Renal cortex interstitium (tissue), 11 donors: ENCODE measurements around the gene AGAP1. TPM values are rescaled to one million over a fixed set of nuclear protein-coding genes. Genes with fewer than 3 reads are reported as not detected.

ENCODE experiments used
- DNase-seq, 11 donors: peaks; one replicate each; pipeline ENCODE4 v3.0.0-alpha.2; 2013; ENCODE audit warnings: low read depth in 9 of 11, low spot score in 4 of 11; ENCODE audit errors: extremely low read depth in 1 of 11
- polyA plus RNA-seq, 3 donors: library from polyadenylated mRNA; unstranded; fragments of 120-200 nt; gene quantifications; one replicate each; pipeline ENCODE4 v1.2.1, GENCODE V29; 2013; ENCODE audit not compliant: insufficient read length in 3 of 3

AGAP1 gene
- polyA plus RNA-seq, 3 donors, result 19.1 to 22.8 (median 22.0) TPM

DNA sequence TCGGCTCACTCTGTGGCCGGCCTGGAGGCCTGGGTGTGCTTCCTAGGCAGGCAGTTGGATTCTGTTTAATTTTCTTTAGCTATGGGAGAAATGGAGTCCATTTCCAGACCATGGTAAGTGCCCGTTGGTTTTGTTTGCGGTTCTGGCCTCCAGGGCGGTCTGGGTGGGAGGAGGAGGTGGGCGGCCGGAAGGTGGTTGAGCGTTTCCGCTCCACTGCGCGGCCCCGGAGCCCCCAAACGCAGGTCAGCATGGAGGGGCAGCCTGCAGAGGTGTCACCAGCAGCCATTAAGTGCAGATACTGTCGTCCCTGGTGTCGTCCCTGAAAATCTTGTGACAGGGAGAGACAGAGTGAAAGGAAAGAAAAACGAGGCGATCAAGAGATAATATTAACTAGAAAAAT, 370.5 kb downstream of the AGAP1 start:
- DNase-seq, result no peak

DNA sequence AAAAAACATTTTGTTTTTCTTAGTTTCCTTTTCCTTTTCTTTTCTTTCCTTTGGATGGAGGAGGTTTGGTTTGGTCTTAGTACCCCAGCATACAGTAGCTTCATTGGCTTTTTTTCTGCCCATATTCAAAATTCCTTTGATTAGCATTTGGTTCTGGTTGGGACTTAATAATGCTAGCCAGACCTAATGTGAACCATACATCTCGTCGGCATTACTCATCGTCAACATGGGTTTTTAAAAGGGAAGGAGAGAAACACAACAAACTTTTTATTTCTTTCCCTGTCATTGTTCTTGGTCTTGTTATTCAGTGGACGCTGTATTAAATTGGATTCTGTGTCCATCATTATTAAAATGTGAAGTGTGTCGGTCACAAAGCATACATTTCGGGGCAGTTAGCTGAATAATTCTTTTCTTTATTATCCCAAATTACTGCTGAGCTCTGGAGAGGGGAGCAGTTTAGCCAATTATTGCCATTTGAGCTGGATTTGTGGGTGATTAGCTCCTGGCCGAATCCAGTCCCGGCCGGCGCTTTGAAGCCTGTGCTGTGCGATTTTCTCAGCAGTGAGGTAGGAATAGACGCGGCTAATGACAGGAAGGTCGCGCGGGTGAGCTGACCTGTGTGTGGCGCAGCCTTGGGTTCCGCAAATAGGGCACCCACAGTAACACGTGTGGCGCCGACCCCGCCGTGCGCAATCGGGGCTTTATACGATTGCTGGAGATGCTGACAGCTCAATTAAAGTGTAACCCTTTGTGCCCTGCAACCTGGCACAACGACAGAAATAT, 371.1 kb downstream of the AGAP1 start:
- DNase-seq, result no peak

DNA sequence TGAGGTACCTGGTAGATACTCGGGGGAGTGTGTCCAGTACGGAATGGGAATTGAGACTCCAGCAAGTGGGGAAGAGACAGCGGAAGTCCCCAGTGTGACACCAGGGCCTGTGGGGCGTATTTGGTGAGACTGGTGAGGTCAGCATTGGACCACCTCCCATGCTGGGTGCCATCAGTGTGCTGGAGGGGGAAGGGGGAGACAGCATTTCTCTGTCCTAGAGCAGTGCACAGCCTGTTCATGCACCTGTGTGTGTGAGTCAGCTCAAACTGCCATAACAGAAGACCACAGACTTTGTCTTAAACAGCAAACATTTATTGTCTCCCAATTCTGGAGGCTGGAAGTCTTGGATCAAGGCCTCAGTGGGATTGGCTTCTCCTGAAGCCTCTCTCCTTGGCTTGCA, 372.5 kb downstream of the AGAP1 start:
- DNase-seq, result no peak

DNA sequence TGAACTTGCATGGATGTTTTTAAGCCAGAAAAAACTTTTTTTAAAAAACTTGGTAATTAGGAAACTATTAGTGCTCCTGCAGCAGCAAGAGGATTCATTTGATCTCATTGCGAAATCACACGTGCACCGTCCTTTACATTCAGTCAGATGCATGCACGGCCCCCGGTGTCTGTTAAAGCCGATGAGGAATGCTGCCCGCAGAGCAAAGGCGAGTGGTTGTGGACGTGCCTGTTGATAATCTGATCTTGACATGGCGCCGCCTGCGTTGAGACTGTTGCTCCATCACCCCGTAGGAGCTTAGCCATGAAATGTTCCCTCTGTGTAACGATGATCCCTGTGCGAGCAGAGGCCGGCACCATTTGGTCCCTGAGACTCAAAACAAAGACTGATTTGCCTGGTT, 374.4 kb downstream of the AGAP1 start:
- no peak for DNase-seq

DNA sequence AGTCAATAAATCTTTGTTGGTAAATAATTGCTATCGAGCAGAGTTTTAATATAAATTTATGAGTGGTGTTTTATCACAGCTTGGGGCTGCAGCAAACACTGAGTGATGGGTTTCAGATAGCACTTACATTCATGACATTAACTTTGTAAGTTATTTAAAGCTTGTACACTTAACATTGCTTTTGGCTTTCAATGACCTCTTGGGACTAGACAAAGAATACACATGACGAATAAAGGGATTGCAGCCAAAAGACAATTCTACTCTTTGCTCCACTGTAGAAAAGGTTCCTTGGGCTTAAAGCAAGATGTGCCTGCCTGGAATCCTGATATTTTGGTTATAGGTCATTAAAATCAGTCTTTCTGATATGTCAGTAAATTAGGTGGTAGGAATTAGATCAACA, 374.8 kb downstream of the AGAP1 start:
- DNase-seq, result no peak

DNA sequence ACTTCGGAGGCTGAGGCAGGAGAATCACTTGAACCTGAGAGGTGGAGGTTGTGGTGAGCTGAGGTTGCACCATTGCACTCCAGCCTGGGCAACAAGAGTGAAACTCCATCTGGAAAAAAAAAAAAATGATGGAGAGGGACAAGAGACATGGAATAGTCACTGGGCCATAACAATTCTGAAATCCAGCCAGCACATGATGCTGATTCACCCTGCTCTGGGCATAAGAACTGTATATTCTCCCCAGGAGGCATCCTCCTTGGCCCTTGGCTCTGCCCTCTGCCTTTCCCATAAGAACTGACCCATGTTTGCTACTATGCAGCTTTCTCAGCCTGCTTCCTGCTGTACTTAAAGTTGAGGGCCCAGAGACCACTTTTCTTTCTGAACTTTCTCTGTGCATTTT, 376.7 kb downstream of the AGAP1 start:
- no peak for DNase-seq

DNA sequence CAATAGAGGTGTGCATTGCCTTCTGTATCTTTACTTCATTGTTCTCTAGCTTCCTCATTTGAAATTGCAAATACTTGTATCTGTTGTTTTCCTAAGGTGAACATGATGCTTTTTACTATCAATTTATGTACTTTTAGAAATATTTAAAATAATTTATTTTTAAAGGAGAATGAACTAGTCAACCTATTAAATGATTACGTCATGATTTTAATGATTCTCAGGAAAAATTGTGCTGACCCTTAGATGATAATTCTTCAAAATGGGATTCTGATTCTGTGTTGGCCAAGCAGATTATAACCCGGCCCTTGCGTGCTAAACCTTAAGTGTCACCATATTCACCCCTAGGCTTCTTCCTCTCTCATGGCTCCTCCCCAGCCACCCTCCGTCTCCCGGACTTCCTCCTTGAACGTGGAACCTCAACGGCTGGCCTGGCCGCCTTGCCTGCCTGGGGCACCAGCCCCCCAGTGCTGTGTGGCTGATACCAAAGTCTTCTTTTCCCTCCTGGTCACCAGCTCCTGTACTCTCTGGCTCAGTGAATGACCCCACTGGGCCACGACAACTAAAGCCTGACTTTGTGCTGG, 382.3 kb downstream of the AGAP1 start:
- DNase-seq, result no peak

DNA sequence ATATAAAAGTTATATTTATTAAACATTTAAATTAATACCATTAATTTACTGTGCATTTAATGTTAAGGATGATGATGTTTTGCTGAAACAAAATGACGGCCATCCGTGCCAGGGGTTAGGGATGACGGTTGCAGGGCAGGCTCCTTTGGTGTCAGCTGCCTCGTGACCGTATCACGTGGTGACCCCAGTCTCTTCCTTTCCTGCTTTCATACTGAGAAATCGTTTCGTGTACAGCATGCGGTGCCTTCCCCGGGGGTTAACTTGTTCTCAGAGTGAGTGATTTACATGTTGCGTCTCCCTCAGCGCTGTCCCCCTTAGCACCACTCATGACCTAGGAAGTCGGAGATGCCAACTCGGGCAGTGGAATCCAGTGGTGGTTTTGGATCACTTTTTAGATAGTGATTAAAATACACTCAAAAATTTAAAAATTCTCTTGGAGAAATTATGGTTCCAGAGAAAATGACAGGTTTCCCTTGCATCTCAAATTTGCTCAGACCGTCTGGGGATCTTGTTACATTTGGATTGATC, 383.5 kb downstream of the AGAP1 start:
- DNase-seq, result no peak

DNA sequence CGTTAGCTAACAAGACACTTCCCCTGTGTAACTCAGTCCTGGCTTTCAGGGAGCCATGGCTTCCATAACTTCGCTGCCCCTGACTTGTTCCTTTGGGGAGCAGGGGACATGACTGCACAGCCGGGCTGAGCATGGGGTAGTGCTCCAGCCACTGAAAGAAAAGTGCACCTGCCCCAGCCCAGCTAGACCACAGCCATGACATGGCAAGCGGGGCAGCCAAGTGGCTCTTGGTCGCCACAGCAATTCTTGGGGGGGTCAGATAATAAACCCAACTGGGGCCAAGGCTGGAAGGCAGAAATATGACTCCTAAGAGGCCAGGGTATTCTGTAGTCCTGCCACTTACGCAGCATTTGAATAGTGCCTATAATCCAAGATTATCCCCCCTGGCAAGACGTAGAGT, 385.3 kb downstream of the AGAP1 start:
- no peak for DNase-seq

DNA sequence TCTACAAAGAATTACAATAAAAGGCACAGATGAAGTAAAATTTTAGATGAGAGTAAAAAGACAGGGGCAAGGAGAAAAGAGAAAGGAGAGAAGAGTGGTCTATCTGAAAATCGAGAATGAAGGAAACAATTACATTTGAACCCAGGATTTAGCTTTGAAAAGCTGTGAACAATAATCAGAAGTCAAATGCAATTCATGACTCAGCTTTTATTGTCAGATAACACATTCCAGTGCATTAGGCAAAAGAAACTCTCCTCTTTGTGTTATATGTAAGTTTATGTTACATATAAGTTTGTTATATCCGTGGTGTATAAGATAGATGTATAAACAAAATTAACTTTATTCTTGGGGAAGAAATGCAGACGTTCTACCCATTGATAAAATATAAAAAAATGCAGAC, 389.8 kb downstream of the AGAP1 start:
- DNase-seq, result no peak

DNA sequence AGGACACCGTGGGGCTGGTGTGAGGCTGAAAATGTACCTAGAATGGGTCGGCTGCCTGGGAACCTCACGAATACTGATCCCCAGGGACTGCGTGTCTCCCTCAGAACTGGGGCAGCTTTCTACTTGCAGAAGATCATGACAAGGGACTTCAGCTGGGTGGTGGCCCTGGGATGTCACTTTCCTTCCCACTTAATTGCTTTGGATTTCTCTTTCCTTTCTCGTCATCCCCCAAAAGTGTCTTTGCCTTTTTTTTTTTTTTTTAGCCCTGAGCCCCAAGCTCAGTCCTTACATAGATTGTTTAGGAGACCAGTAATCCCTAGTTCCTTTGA, 395.4 kb downstream of the AGAP1 start:
- DNase-seq, result no peak

DNA sequence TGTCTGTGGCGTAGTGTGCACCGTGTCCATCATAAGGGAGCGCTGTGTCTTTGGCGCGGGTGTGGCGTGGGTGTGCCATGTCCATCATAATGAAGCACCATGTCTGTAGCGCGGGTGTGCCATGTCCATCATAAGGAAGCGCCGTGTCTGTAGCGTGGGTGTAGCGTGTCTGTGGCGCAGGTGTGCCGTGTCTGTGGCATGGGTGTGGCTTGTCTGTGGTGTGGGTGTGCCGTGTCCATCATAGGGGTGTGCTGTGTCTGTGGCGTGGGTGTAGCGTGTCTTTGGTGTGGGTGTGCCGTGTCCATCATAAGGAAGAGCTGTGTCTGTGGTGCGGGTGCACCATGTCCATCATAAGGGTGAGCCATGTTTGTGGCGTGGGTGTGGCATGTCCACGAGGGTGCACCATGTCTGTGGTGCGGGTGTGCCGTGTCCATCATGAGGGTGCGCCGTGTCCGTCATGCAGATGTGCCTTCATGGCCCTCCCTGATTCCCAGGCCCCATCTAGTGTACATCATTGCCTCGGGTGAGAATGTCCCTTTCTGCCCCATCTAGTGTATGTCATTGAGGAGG, 399.4 kb downstream of the AGAP1 start:
- DNase-seq, result no peak

DNA sequence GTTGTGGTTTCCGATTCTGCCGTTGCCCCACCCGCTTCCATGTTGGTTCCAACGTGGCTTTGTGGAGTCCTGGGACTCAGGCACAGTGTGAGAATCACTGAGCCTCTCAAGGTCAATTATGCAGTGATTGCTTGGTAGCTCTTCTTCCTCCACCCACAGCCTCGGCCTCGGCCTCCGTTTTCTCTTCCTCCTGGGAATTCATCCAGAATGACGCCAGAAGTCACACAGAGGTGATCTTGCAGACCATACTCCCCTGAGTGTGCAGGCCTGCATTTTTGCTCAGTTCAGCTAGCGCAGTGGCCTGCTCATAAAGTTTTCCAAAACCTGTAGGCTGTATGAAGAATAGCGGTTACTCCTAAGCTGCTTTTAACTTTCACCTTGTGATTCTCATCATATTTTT, 401.0 kb downstream of the AGAP1 start:
- DNase-seq, result no peak

DNA sequence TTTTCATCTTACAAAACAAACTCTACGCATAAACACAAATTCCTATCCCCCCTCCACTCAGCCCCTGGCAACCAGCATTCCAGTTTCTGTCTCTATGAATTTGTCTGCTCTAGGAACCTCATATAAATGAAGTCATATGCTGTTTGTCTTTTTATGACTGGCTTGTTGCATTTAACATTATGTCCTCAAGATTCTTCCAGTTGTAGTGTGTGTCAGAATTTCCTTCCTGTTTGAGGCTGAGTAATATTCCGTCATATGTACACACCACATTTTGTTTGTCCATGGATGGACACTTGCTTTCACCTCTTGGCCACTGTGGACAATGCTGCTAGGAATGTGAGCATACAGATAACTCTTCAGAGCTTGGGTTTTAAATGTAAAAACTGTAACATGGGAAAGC, 402.2 kb downstream of the AGAP1 start:
- no peak for DNase-seq

DNA sequence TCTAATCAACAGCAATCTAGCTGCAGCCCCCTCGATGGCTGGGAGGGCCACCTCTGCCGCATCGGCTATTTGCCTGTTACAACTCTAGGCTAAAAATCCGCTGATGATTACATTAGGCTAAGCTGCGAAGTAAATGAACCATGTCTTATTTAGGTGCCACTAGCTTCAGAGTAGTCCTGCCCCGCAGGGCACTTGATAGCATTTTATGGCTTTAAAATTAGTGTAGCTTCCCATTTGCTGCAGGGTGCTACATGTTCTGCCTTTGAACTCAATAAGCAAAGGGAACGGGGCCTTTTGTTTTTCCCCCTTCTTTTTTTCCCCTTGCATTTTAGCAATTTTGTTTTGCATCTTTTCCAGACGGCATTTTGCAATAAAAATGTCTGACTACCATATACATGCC, 404.1 kb downstream of the AGAP1 start:
- DNase-seq, result no peak

DNA sequence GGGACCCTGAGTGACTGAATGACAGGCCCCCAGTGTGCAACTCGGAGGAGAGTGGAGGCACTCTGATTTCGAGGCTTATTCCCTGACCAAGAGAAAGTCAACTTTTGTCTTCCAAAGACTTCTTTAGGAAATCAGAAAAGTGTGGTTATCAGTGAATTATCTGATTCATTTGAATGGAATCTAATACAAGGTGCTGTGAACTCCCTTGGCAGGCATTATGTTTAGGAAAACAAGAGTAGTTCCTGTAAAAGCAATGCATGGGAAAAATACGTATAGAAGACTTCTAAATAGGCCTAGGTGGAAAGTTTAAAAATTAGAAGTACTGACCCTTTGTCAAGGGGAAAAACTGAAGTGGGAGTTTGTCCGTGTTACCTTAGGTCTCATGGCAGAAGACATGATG, 404.9 kb downstream of the AGAP1 start:
- DNase-seq, result no peak

DNA sequence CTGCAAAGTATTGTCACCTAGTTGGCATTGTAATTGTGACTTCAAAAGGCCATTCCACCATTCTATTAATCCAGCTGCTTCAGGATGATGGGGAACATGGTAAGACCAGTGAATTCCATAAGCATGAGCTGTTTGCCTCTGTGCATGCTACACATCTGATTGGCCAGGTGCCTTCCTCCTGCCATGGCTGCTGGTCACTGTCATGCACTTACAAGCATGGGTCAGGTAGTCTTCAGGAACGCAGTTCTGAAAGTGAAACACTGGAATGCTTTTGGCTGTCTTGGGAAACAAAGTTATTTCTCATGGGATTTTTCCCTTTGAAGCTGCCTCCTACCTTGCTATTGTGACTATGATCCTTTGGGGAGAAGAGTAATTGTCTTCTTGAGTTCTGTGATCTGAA, 406.8 kb downstream of the AGAP1 start:
- DNase-seq, result no peak

DNA sequence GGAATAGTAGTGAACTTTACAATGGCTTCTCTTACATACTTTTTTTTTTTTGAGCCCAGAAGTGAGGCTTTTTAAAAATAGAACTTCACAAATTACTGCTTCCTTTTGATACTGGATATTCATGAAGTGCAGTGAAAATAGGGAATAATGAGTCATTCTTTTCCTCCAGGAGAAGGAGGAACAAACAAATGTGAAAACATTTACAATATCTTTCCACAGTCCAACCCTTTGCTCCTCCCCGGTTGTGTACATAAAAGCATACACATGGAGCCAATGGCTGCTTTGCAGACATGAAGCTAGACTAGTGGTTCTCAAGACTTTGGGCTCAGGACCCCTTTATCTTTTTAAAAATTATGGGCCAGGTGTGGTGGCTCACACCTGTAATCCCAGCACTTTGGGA, 407.4 kb downstream of the AGAP1 start:
- DNase-seq, result no peak

DNA sequence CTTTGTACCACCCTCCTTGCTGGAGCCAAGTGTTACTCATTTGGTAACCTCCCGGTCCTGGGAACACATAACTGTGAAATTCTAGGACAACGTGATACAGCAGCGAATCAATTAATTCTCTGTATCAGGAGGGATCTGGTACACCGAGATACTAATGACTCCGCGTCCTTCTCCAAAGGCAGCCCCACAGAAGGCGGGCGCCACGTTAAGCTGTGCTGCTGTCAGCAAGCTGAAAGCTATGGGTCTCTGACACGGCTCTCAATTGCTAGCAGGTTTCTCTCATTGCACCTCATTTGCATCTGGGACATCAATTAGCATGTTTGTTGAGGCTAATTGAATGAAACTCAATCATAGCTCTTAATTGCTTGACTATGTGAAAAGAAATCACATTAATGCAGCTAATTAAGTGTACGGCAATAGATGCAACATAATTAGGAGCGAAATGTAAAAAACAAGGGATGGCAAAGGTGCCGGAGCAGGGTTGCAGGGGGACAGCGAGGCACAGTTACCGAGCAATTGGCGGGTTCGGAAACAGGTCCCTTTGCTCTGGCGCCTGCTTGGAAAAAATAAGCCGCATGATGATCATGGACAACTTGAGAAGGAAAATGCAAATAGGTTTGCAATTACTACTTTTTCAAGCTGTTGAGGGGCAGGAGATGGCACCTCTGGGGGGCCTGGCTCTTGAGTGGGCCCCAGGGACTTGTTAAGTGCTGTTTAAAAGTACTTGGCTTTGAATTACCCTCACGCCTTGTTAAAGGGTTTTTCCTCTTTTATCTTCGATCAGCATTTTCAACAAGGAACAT, 410.1 kb downstream of the AGAP1 start:
- DNase-seq, result no peak

DNA sequence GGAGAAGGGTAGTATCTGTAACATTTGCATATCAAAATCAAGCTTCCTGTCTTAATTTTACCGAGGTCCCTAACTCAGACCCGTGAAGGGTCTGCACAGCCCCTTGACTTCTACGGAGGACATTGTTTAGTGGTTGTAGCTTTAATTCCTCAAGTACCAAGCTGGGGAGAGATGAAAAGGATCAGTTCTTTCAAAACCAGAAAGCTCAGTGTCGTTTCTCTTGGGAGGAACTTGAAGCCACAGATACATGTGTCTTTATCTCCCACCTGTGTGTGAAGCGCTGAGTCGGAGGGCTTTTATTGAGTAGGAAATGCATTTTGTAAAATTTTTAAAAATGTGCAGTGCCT, 410.7 kb downstream of the AGAP1 start:
- DNase-seq, result no peak
